Tibial nerve (tissue), 4 donors: Measurements from ENCODE around the gene TMC6. TPM values are rescaled to one million over a fixed set of nuclear protein-coding genes. Genes with fewer than 3 reads are reported as not detected.
A peak's percentile ranks its signal among the peaks of the same experiment; 100 is the strongest.
"Not testable (repeated sequence)": the region's sequence is repeated elsewhere in the genome, so short reads cannot be mapped to it uniquely, and the experiment has no call there.

Source experiments
- DNase-seq, 2 donors: peaks; one replicate each; pipeline ENCODE4 v3.0.0-alpha.2; 2019; ENCODE audit warnings: low spot score in 2 of 2
- H3K27ac ChIP-seq, 4 donors: fragments of 200-600 bp; sonication (generic) in 3 of 4; one replicate each; pipeline ENCODE4 v1.5.1; 2017 to 2019; ENCODE audit warnings: mild to moderate bottlenecking in 1 of 4
- H3K27me3 ChIP-seq, 2 donors: fragments of 200-600 bp; sonication (generic) in 1 of 2; one replicate each; pipeline versions ENCODE4 v1.5.1 to v1.6.0; 2017 to 2019
- H3K36me3 ChIP-seq, 3 donors: fragments of 200-600 bp; sonication (generic); one replicate each; pipeline ENCODE4 v1.5.1; 2018 to 2019
- H3K4me1 ChIP-seq, 4 donors: fragments of 200-600 bp; sonication (generic) in 3 of 4; one replicate each; pipeline ENCODE4 v1.5.1; 2017 to 2019
- H3K4me3 ChIP-seq, 4 donors: fragments of 200-600 bp; sonication (generic) in 3 of 4; one replicate each; pipeline ENCODE4 v1.5.1; 2017 to 2019; ENCODE audit warnings: mild to moderate bottlenecking in 1 of 4, moderate library complexity in 1 of 4
- H3K9me3 ChIP-seq, 4 donors: fragments of 200-600 bp; sonication (generic) in 3 of 4; one replicate each; pipeline ENCODE4 v1.5.1; 2017 to 2019
- EP300 ChIP-seq, 2 donors: sonication (generic); formaldehyde crosslinking; IDR thresholded peaks; one replicate each; pipeline ENCODE4 v1.6.1; 2017; ENCODE audit warnings: antibody characterized with exemption in 2 of 2, mild to moderate bottlenecking in 1 of 2
- POLR2A ChIP-seq, 2 donors: fragments of 450-650 bp; IDR thresholded peaks; one replicate each; pipeline ENCODE4 v1.6.1; 2017; ENCODE audit warnings: antibody characterized with exemption in 2 of 2, mild to moderate bottlenecking in 2 of 2, moderate library complexity in 2 of 2
- WGBS, 2 donors: methylation state at CpG; one replicate each; pipeline ENCODE4 v1.1.5; 2018; 5-methylcytosine and 5-hydroxymethylcytosine counted together
- total RNA-seq, 4 donors: library from RNA; depleted of rRNA; stranded (reverse); fragments of >200 nt; gene quantifications; one replicate each; pipeline ENCODE4 v1.1.0, GENCODE V29; 2016
- TF ChIP-seq, protein P1 (sequence below), 5 experiments: fragments of 200-600 bp in 3 of 5; fragments of 450-650 bp in 2 of 5; sonication (generic) in 3 of 5; IDR thresholded peaks; one replicate each; pipeline ENCODE4 v1.5.1; 2016 to 2019; ENCODE audit warnings: antibody characterized with exemption in 5 of 5, mild to moderate bottlenecking in 3 of 5, moderate library complexity in 2 of 5

The TMC6 gene
- total RNA-seq, 4 donors from 2014 or later, result 43.3 to 94.5 (median 52.2) TPM

DNA sequence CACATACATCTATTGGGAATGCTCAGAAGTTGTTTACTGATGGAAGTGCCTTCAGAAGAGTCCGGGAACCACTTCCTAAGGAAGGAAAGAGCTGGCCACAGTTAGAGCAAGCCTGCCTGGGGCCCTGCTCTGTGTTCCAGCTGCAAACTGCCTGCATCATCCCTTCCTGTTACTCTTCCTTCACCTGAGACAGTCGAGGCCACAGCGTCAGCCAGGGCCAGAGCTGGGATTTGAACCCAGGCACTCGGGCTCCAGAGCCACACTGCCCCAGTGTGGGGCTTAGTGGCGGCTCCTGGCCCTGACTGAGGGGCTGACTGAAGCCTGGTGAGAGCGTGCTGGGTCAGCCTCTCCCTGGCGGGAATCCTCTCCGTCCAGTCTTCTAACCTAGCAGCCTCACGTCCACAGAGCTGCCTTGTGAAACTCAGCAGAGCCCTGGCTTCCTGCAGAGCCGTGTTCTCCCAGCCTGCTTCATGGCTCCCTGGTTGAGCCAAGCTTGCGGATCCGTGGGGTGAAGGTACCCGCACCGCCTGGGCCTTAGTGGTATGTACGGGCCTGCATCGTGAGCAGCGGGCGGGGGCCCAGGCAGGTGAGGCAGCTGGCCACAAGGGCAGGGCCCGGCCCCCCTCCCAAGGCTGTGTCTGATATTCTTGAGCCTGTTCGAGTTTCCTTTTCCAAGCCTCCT is 13.0 kb upstream of the TMC6 start:
- 83 to 89% methylated on average over 20 of the region's 20 CpGs for WGBS, 2 donors
- Histone ChIP-seq H3K4me3 (no peak overlapping the region), H3K36me3 (no peaks in the 10 kb centered on the region), H3K9me3 (no peaks in the 10 kb centered on the region), H3K27me3 (no peaks in the 10 kb centered on the region), H3K27ac (no peak overlapping the region), H3K4me1 (peaks cover 8 to 61% (median 32%) of the 10 kb centered on the region in 4 donors)
- no peak for DNase-seq
- TF ChIP-seq EP300 (IDR thresholded peaks at IDR 0.05) (no peak), POLR2A (IDR thresholded peaks at IDR 0.05) (no peak)
- TF ChIP-seq, protein P1, sequence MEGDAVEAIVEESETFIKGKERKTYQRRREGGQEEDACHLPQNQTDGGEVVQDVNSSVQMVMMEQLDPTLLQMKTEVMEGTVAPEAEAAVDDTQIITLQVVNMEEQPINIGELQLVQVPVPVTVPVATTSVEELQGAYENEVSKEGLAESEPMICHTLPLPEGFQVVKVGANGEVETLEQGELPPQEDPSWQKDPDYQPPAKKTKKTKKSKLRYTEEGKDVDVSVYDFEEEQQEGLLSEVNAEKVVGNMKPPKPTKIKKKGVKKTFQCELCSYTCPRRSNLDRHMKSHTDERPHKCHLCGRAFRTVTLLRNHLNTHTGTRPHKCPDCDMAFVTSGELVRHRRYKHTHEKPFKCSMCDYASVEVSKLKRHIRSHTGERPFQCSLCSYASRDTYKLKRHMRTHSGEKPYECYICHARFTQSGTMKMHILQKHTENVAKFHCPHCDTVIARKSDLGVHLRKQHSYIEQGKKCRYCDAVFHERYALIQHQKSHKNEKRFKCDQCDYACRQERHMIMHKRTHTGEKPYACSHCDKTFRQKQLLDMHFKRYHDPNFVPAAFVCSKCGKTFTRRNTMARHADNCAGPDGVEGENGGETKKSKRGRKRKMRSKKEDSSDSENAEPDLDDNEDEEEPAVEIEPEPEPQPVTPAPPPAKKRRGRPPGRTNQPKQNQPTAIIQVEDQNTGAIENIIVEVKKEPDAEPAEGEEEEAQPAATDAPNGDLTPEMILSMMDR (IDR thresholded peaks at IDR 0.05), result no peak

GRCh38 chr17:78140169-78141051 is 11.9 kb upstream of the TMC6 start:
- Histone ChIP-seq H3K36me3 (no peaks in the 10 kb centered on the region), H3K27ac (peak overlapping the region in 3 of 4 donors; percentile 44 to 70 (median 52)), H3K4me3 (peak overlapping the region in 1 of 4 donors; percentile 20), H3K9me3 (no peaks in the 10 kb centered on the region), H3K4me1 (peaks cover 7 to 49% (median 25%) of the 10 kb centered on the region in 4 donors), H3K27me3 (no peaks in the 10 kb centered on the region)
- TF ChIP-seq EP300 (IDR thresholded peaks at IDR 0.05) (no peak), POLR2A (IDR thresholded peaks at IDR 0.05) (peak in 1 of 2 donors; percentile 38)
- TF ChIP-seq, protein P1 (IDR thresholded peaks at IDR 0.05), result no peak
- DNase-seq, result peak; percentile 86 to 88
- WGBS, 2 donors, result 22 to 33% methylated on average over 47 to 55 of the region's 58 CpGs

GRCh38 chr17:78139861-78140168 is 11.3 kb upstream of the TMC6 start:
- not testable (repeated sequence) for H3K9me3 ChIP-seq, H3K4me3 ChIP-seq, H3K27me3 ChIP-seq, H3K36me3 ChIP-seq, DNase-seq
- Histone ChIP-seq H3K27ac (peak overlapping the region in 3 of 4 donors; percentile 44 to 70 (median 52)), H3K4me1 (peaks cover 1 to 43% (median 19%) of the 10 kb centered on the region in 4 donors)
- 83% methylated on average over 12 of the region's 12 CpGs for WGBS, 2 donors

DNA sequence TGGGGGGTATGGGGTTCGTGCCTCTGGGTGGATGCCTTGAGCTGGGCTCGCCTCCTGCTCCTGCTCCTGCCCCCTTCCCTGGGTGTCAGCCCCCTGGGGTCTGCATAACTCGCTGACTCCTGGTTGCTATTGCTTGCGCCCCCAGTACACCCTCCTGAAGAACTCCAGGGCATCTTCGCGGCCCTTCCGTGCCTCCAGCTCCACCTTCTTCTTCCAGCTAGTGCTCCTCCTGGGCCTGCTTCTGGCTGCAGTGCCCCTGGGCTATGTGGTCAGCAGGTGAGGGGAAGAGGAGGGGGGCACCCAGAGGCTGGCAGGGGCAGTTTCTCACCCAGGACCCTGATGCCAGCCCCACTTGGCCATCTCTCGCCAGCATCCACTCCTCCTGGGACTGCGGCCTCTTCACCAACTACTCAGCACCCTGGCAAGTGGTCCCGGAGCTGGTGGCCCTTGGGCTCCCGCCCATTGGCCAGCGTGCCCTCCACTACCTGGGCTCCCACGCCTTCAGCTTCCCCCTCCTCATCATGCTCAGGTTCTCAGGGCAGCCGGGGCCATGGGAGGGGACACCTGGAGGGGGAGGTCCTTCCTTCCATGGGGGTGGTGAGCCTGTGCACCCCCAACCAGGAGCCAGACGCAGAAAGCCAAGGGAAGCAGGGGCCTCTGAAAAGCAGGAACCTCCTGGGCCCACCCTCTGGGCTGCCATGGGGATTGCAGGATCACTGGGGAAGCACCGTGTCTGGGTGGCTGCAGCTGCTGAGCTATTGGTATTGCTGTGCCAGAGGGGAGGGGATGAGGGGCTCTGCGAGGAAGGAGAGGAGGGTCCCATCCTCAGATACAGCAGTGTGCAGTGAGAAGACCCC is 9.9 kb upstream of the TMC6 start:
- H3K9me3 ChIP-seq, result no peaks in the 10 kb centered on the region
- H3K36me3 ChIP-seq, result no peaks in the 10 kb centered on the region
- TF ChIP-seq EP300 (IDR thresholded peaks at IDR 0.05) (no peak), POLR2A (IDR thresholded peaks at IDR 0.05) (no peak)
- TF ChIP-seq, protein P1 (IDR thresholded peaks at IDR 0.05), result no peak
- H3K4me3 ChIP-seq, result no peak overlapping the region
- no peaks in the 10 kb centered on the region for H3K27me3 ChIP-seq
- 85 to 90% methylated on average over 14 to 16 of the region's 17 CpGs for WGBS, 2 donors
- H3K4me1 ChIP-seq, result peaks cover 0 to 29% (median 13%) of the 10 kb centered on the region in 4 donors
- H3K27ac ChIP-seq, result peak overlapping the region in 2 of 4 donors; percentile 44 to 52
- DNase-seq, result no peak

DNA sequence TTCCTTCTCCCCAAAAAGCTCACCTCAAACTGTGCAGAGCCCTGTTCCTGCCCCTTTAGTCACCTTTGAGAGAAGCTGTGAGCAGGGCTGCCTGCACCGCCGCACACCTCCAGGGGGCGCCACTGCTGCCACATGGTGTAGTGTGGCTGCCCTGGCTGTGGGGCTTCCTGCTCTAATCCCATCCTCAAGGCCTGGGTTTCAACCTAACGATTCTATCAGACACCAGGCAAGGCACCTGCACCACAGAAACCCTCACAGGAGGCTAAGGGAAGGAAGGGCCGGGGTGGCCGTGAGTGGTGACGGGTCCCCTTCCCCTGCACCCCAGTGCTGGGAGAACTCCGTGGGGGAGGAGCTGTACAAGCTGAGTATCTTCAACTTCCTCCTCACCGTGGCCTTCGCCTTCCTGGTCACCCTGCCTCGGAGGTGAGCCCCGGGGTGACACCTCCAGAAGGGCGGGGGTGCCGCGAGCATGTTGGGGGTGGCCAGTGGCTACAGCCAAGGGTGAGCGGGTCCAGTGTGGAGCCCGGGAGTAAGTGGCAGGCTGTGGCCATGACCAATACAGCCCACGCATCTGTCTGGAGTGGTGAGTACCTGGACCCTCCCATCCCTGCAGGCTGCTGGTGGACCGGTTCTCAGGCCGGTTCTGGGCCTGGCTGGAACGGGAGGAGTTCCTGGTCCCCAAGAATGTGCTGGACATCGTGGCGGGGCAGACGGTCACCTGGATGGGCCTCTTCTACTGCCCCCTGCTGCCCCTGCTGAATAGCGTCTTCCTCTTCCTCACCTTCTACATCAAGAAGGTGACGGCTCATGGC is 9.0 kb upstream of the TMC6 start:
- no peak for TF ChIP-seq POLR2A (IDR thresholded peaks at IDR 0.05)
- TF ChIP-seq, protein P1 (IDR thresholded peaks at IDR 0.05), result peak in 1 of 5 experiments; percentile 33
- Histone ChIP-seq H3K36me3 (no peaks in the 10 kb centered on the region), H3K27me3 (no peaks in the 10 kb centered on the region), H3K27ac (no peak overlapping the region), H3K4me1 (peaks cover 0 to 25% (median 13%) of the 10 kb centered on the region in 4 donors), H3K9me3 (no peaks in the 10 kb centered on the region), H3K4me3 (no peak overlapping the region)
- WGBS, 2 donors, result 68 to 71% methylated on average over 22 to 26 of the region's 26 CpGs
- no peak for DNase-seq
